HepG2 (cell line): ENCODE results near the gene CCDC57. TPM values are rescaled to one million over a fixed set of nuclear protein-coding genes. Genes with fewer than 3 reads are reported as not detected.

Source experiments
- ATAC-seq: fragments of 200-7000 bp; cut with Tn5 transposase; 3 replicates; pipeline ENCODE4 v1.9.1; 2020; ENCODE audit warnings: mild to moderate bottlenecking, moderate library complexity
- BruUV-seq: library from RNA; stranded (reverse); fragments of 400-500 nt; replicated peaks from 2 replicates; lab custom pipeline; 2021; lab: Mats Ljungman, UMichigan
- CTCF ChIA-PET: fragments of 300-600 bp; formaldehyde crosslinking; extraction: SDS; loops from one replicate; lab custom pipeline; 2021; ENCODE audit warnings: low total read pairs, inconsistent platforms, low intra/inter-chr PET ratio; lab: Yijun Ruan, JAX
- POLR2A ChIA-PET: fragments of 350-600 bp; sonication (Branson Sonifier 250); formaldehyde crosslinking; loops from one replicate; lab custom pipeline; 2020; ENCODE audit warnings: antibody characterized with exemption, inconsistent platforms; lab: Yijun Ruan, JAX
- DNase-seq: peaks from one replicate; pipeline ENCODE4 v3.0.0-alpha.2; 2015; ENCODE audit warnings: low spot score
- FAIRE-seq: peaks from 3 replicates; lab custom pipeline; 2011; peaks lifted over from hg19 to GRCh38; lab: Jason Lieb, UNC
- H2AFZ ChIP-seq: one replicate; pipeline ENCODE4 v1.6.1; 2011; ENCODE audit warnings: low read length, inconsistent platforms
- H3K27ac ChIP-seq: fragments of 300-600 bp; 3 replicates; pipeline ENCODE4 v1.8.0; 2011; ENCODE audit warnings: mixed run types, mild to moderate bottlenecking, mixed read lengths, low read length, inconsistent platforms; ENCODE audit not compliant: insufficient read depth; ENCODE audit errors: extremely low read length
- H3K27me3 ChIP-seq, 2 experiments: fragments of 200-600 bp in 1 of 2; 2 replicates in 1 of 2; 3 replicates in 1 of 2; pipeline versions ENCODE4 v1.6.0 to v1.8.0; 2011; ENCODE audit warnings: low read length in 2 of 2, mild to moderate bottlenecking in 2 of 2, moderate library complexity in 2 of 2, inconsistent platforms in 1 of 2; ENCODE audit not compliant: insufficient read depth in 2 of 2, control insufficient read depth in 1 of 2
- H3K36me3 ChIP-seq, 2 experiments: fragments of 200-600 bp in 1 of 2; replicated peaks in 1 of 2; 2 replicates in 1 of 2; 3 replicates in 1 of 2; pipeline versions ENCODE4 v1.5.1 to v1.8.0; 2011; ENCODE audit warnings: low read length in 2 of 2, inconsistent platforms in 1 of 2; ENCODE audit not compliant: insufficient read depth in 2 of 2, control insufficient read depth in 1 of 2
- H3K4me1 ChIP-seq: 2 replicates; pipeline ENCODE4 v1.5.1; 2012; ENCODE audit warnings: low read length, inconsistent platforms; ENCODE audit not compliant: insufficient read depth
- H3K4me2 ChIP-seq: 2 replicates; pipeline ENCODE4 v1.6.0; 2011; ENCODE audit warnings: low read depth, low read length, inconsistent platforms
- H3K4me3 ChIP-seq, 3 experiments: fragments of 200-600 bp in 1 of 3; sonication (generic), shearing (Covaris generic) in 1 of 3; replicated peaks in 1 of 3; 2 replicates each; pipeline ENCODE4 v1.5.1; 2011 to 2016; ENCODE audit warnings: low read length in 3 of 3, inconsistent platforms in 2 of 3, low read depth in 2 of 3, mild to moderate bottlenecking in 2 of 3, control low read depth in 1 of 3, mixed read lengths in 1 of 3; ENCODE audit not compliant: insufficient read depth in 1 of 3
- H3K79me2 ChIP-seq: one replicate; pipeline ENCODE4 v1.6.1; 2011; ENCODE audit warnings: low read length, inconsistent platforms; ENCODE audit not compliant: insufficient read depth
- H3K9ac ChIP-seq: 2 replicates; pipeline ENCODE4 v1.6.0; 2011; ENCODE audit warnings: mild to moderate bottlenecking, low read depth, low read length, inconsistent platforms; ENCODE audit not compliant: insufficient read depth
- H3K9me3 ChIP-seq: 2 replicates; pipeline ENCODE4 v1.5.1; 2012; ENCODE audit warnings: mild to moderate bottlenecking, low read length
- H4K20me1 ChIP-seq: 2 replicates; pipeline ENCODE4 v1.6.0; 2011; ENCODE audit warnings: inconsistent platforms, mild to moderate bottlenecking, low read length, moderate library complexity; ENCODE audit not compliant: insufficient read depth
- FOXA1 ChIP-seq, 2 experiments: fragments of 450-650 bp in 1 of 2; sonication (generic) in 1 of 2; formaldehyde crosslinking in 1 of 2; IDR thresholded peaks; 2 replicates each; pipeline versions ENCODE4 v1.4.0 to v1.6.1; 2016 to 2020; ENCODE audit warnings: missing genetic modification reagents in 1 of 2
- MTA1 ChIP-seq: sonication (generic); formaldehyde crosslinking; IDR thresholded peaks from 2 replicates; pipeline ENCODE4 v1.4.0; 2020; ENCODE audit warnings: missing genetic modification reagents, mild to moderate bottlenecking, borderline replicate concordance
- SCMH1 ChIP-seq: sonication (generic); formaldehyde crosslinking; IDR thresholded peaks from 2 replicates; pipeline ENCODE4 v1.9.0; 2021; ENCODE audit warnings: missing genetic modification reagents, mild to moderate bottlenecking, borderline replicate concordance
- SRY ChIP-seq: sonication (generic); formaldehyde crosslinking; IDR thresholded peaks from 2 replicates; pipeline ENCODE4 v1.8.0; 2022; ENCODE audit warnings: mild to moderate bottlenecking, missing genetic modification reagents
- ZBTB4 ChIP-seq: sonication (generic); formaldehyde crosslinking; IDR thresholded peaks from 2 replicates; pipeline ENCODE4 v1.4.0; 2020; ENCODE audit warnings: missing genetic modification reagents, mild to moderate bottlenecking, borderline replicate concordance
- WGBS: methylation state at CpG from one replicate; pipeline ENCODE4 v1.1.6; 2017; ENCODE audit warnings: low lambda C conversion rate; 5-methylcytosine and 5-hydroxymethylcytosine counted together
- in situ Hi-C: cut with HindIII; loops from 2 replicates; pipeline ENCODE4 v1.10.0; 2017; ENCODE audit warnings: low pct_unique_long_range_greater_than_20kb; ENCODE audit not compliant: extremely low pct_ligation_motif_present
- intact Hi-C: fragments of 100-400 bp; cut with micrococcal nuclease; formaldehyde crosslinking; loops from one replicate; pipeline ENCODE4 v1.10.0; 2022; ENCODE audit not compliant: unreplicated experiment
- polyA plus RNA-seq, 8 experiments: library from polyadenylated mRNA; depleted of rRNA in 3 of 8; stranded (reverse) in 7 of 8; unstranded in 1 of 8; fragments of >200 nt; fragmentation: Illumina TruSeq in 4 of 8; extraction: Trizol in 4 of 8; gene quantifications; 2 replicates each; pipeline versions ENCODE4 v1.2.1 to v1.2.3, GENCODE V29; 2011 to 2016; ENCODE audit warnings: low read depth in 4 of 8, missing spikeins in 1 of 8, mixed read lengths in 1 of 8; ENCODE audit not compliant: insufficient read depth in 1 of 8
- total RNA-seq, 5 experiments: library from RNA; depleted of rRNA; stranded (reverse); fragments of >200 nt; fragmentation: Illumina TruSeq; extraction: Trizol; gene quantifications; 2 replicates each; pipeline ENCODE4 v1.2.3, GENCODE V29; 2016; ENCODE audit warnings: low read depth in 1 of 5

CCDC57 gene
- total and polyA plus RNA-seq, 2 of the 13 experiments (the other 11 are each of a cell fraction or from before 2014, with no cell fraction given) = 59.3 to 59.9 TPM

- H3K9ac ChIP-seq = no peak overlapping the region
- ChIA-PET CTCF (no interaction called here), POLR2A (no interaction called here)
- H3K27me3 ChIP-seq = no peaks in the 10 kb centered on the region
- H3K79me2 ChIP-seq = no peaks in the 10 kb centered on the region
- H3K4me3 ChIP-seq = no peak overlapping the region
- intact Hi-C loops (no loop called here), in situ Hi-C loops (no loop called here)
- peaks cover 13% of the 10 kb centered on the region for H3K4me1 ChIP-seq
- no peaks in the 10 kb centered on the region for H3K9me3 ChIP-seq
- BruUV-seq = no TSS peak
- FAIRE-seq (no peak), ATAC-seq (no peak), DNase-seq (no peak)
- no peaks in the 10 kb centered on the region for H4K20me1 ChIP-seq
- 96% methylated on average over 13 of the region's 13 CpGs for WGBS
- no peak overlapping the region for H3K27ac ChIP-seq
- H2AFZ ChIP-seq = no peak overlapping the region
- TF ChIP-seq ZBTB4 (no peak), SRY (CRISPR knock-in tag) (no peak), FOXA1 (IDR thresholded peaks at IDR 0.05) (no peak), FOXA1 (CRISPR knock-in tag; IDR thresholded peaks at IDR 0.05) (no peak), MTA1 (CRISPR knock-in tag) (peak; percentile 36; the same call in 1 of the 2 replicates), SCMH1 (CRISPR knock-in tag) (no peak)
- peaks cover 4 to 6% of the 10 kb centered on the region in 2 experiments; a peak in 3 of 5 replicates for H3K36me3 ChIP-seq
- no peak overlapping the region for H3K4me2 ChIP-seq
These were observed 34.7 kb downstream of the CCDC57 start for GRCh38 chr17:82177761-82178498.
